GM18511 (cell line): ENCODE data around the gene CLEC2L.

ENCODE experiments used
- ATAC-seq: cut with Tn5 transposase; IDR thresholded peaks from one replicate; pipeline ENCODE4 v1.9.1; 2021; ENCODE audit warnings: mild to moderate bottlenecking, moderate library complexity; ENCODE audit not compliant: unreplicated experiment

Gene CLEC2L

GRCh38 chr7:139573871-139574270 is 50.4 kb downstream of the CLEC2L start:
- ATAC-seq = no peak

GRCh38 chr7:139574618-139575337 is 51.3 kb downstream of the CLEC2L start:
- no peak for ATAC-seq

- ATAC-seq = no peak
Measured at GRCh38 chr7:139575338-139575680, 51.8 kb downstream of the CLEC2L start.

GRCh38 chr7:139576179-139576973 is 52.9 kb downstream of the CLEC2L start:
- no peak for ATAC-seq

- ATAC-seq = no peak
Measured at GRCh38 chr7:139580435-139580834, 57.0 kb downstream of the CLEC2L start.

- no peak for ATAC-seq
Measured at GRCh38 chr7:139582130-139582650, 58.7 kb downstream of the CLEC2L start.

DNA sequence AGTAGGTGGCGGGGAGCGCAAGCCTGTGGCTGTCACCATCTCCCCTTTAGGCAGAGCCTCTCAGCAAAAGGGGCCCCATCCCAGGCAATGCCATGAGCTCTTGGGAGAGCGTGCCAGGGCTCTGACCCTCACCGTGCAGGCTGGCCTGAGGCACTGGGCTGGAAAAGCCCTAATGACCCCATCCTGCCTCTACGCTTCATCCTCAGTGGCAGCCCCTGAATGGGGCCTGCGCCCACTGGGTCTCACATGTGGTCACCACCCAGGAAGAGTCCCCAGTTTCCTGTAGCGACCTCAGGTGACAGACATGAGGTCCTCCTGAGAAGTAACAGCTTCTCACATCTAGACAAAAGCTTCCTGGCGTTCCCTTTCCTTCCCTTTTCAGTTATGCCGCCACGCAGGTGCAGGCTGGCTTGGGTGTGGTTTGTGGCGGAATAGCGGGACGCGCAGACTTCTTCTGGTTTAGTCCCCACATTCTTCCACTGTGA is 59.2 kb downstream of the CLEC2L start:
- ATAC-seq = no peak

DNA sequence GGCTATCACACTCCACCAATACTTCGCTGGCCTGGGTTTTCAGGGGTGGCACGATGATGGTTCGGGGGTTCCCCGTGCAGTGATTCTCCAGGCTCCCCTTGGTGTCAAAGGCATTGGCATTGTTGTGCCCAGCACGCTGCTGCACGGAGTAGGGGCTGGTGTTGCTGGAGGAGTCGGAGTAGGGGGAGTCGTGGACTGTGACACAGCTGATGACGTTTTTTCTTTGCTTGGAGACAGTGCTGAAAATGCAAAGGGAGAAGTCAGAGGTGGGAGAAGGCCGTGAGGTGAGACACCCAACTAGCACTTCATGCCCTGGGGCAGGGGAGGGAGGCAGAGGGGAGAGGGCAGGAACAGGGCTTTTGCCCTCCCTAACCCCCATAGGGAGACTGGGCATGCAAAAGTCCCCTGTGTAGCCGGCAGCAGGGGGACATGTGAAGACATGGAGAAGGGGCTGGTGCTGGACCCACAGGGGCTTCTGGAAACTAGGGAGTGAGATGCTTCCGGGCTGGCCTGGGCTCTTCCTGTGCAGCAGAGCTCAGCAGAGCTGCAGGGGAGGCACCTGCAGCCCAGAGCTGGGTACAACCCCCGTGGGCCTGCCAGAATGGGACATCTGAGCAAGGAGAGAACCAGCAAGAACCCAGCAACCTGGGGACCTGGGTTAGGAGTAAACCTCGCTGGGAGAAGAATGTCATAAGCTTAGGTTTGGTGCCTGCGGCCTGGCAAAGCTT is 60.5 kb downstream of the CLEC2L start:
- ATAC-seq = no peak

DNA sequence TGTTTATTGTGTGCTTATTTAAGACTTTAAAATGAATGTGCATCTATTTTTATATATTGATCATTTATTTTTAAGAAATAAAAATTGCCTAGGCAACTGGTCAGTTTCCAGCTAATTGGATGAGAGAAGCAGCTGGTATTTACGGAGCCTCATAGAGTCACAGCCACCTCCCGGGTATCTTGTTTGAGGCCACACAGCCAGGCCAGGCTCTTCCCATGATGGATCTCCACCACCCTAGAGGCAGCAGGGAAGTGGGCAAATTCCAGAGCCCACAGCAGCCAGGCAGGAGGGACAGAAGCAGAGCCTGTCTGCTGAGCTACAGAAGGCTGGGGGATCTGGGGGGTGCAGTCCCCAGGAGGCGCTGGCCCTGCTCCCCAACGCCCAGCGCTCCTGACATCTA is 61.6 kb downstream of the CLEC2L start:
- ATAC-seq = no peak

DNA sequence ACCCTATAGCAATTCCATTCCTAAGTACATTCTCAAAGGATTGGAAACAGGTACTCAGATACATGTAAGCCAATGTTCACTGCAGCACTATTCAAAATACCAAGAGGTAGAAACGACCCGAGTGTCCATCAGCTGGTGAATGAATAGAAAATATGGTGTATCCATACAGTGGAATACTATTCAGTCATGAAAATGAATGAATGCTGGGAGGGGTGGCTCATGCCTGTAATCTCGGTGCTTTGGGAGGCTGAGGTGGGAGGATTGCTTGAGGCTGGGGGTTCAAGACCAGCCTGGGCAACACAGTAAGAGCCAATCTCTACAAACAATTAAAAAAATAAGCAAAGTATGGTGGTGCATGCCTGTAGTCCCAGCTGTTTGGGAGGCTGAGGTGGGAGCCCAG is 62.8 kb downstream of the CLEC2L start:
- no peak for ATAC-seq

DNA sequence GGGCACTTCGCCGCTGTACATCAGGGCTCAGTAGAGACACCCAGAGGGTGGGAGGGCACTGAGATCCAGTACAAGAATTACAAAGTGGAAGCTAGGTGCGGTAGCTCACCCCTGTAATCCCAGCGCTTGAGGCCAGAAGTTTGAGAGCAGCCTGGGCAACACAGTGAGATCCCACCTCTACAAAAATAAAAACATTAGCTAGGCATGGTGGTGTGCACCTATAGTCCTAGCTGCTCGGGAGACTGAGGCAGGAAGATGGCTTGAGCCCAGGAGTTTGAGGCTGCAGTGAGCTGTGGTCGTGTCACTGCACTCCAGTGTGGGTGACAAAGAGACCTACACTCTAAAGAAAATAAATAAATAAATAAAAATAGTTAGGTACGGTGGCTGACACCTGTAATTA is 64.0 kb downstream of the CLEC2L start:
- ATAC-seq = no peak

DNA sequence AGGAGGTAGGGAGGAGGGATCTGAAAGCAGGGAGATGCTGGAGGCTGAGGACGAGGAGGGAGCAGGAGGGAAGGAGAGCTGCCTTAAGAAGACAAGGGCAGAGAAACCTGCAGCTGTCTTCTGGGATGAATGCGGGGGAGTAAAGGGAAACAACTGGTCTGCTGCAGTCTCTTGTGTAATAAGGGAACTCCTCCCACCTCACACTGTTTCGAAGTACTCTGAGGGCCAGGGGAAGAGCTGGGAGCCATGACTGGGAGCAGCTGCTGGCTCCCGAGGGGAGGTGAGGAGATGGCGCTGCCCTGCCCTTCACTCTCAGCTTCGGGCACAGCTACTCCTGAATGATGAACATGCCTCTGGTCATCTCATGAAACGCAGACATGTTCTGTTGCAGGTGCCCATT is 65.1 kb downstream of the CLEC2L start:
- no peak for ATAC-seq

GRCh38 chr7:139589474-139589873 is 66.0 kb downstream of the CLEC2L start:
- no peak for ATAC-seq

GRCh38 chr7:139591550-139592195 is 68.2 kb downstream of the CLEC2L start:
- no peak for ATAC-seq

GRCh38 chr7:139592801-139593461 is 69.4 kb downstream of the CLEC2L start:
- no peak for ATAC-seq

- ATAC-seq = no peak
Measured at GRCh38 chr7:139594090-139594489, 70.6 kb downstream of the CLEC2L start.
